ENCODE data around the gene CYP2D6. TPM values are rescaled to one million over a fixed set of nuclear protein-coding genes. Genes with fewer than 3 reads are reported as not detected.

Gene CYP2D6
- total and polyA plus RNA-seq, 2 of the 8 experiments (the other 6 are each of a cell fraction or from before 2014, with no cell fraction given): 0.93 to 1.7 TPM

- Histone ChIP-seq H3K23me2 (ENCODE audit: low read depth, low read length) (peaks cover 2% of the 10 kb centered on the region; the same call in 1 of the 2 replicates), H2BK15ac (ENCODE audit: low read length) (no peak overlapping the region), H2BK12ac (ENCODE audit: low read depth, low read length) (no peak overlapping the region), H4K5ac (ENCODE audit: insufficient read length, low read depth, low read length) (no peak overlapping the region), H3K27me3 (replicated peaks in 1 of 4; ENCODE audit: control insufficient read depth in 3 of 4, extremely low read depth in 1 of 4, insufficient read depth in 3 of 4, low read length in 3 of 4) (0 out of 7 replicates have a peak, but pooled peaks cover 0 to 2% (median 0%) of the 10 kb centered on the region in 4 experiments), H2BK20ac (ENCODE audit: low read length) (no peak overlapping the region), H2AFZ (ENCODE audit: low read length) (peak overlapping the region; percentile 67), H4K8ac (ENCODE audit: extremely low read depth, insufficient read depth, low read length) (no peak overlapping the region), H3K4me1 (replicated peaks in 1 of 4; ENCODE audit: control insufficient read depth in 3 of 4, insufficient read depth in 4 of 4, low read length in 3 of 4) (peaks cover 0 to 5% (median 1%) of the 10 kb centered on the region in 4 experiments; a peak in 2 of 7 replicates), H2BK120ac (replicated peaks; ENCODE audit: low read depth, low read length) (no peak overlapping the region), H3K27ac (ENCODE audit: low read depth, low read length) (no peak overlapping the region), H2AK5ac (ENCODE audit: low read depth, low read length) (no peak overlapping the region), H3K9me3 (ENCODE audit: insufficient read depth in 2 of 2, low read depth in 1 of 2, low read length in 1 of 2) (no peaks in the 10 kb centered on the region; a peak in 1 of 4 replicates), H3K4me2 (ENCODE audit: insufficient read depth in 1 of 2, low read depth in 2 of 2, low read length in 2 of 2) (peak overlapping the region; percentile 51 to 77), H4K20me1 (replicated peaks in 1 of 2; ENCODE audit: control insufficient read depth in 1 of 2, insufficient read depth in 2 of 2, low read length in 2 of 2) (peaks cover 0 to 4% of the 10 kb centered on the region in 2 experiments), H3K23ac (ENCODE audit: insufficient read length) (no peak overlapping the region), H3K9ac (replicated peaks in 1 of 4; ENCODE audit: extremely low read depth in 1 of 4, low read depth in 3 of 4, low read length in 3 of 4) (peak overlapping the region in 1 of 4 experiments; percentile 26; a peak in 2 of 7 replicates), H3K36me3 (ENCODE audit: control insufficient read depth in 2 of 4, insufficient read depth in 4 of 4, low read length in 3 of 4) (peaks cover 0 to 9% (median 8%) of the 10 kb centered on the region in 4 experiments), H3K79me1 (ENCODE audit: low read depth, low read length) (peaks cover 4% of the 10 kb centered on the region; the same call in 1 of the 2 replicates), H3K18ac (ENCODE audit: extremely low read depth, low read length) (no peak overlapping the region), H4K91ac (replicated peaks; ENCODE audit: insufficient read length, low read length) (no peak overlapping the region), H3K14ac (ENCODE audit: insufficient read length) (no peak overlapping the region), H3K56ac (replicated peaks; ENCODE audit: insufficient read length, low read depth, low read length) (no peak overlapping the region), H3K4ac (replicated peaks; ENCODE audit: insufficient read length, low read depth, low read length) (no peak overlapping the region), H3K79me2 (ENCODE audit: control insufficient read depth in 1 of 2, insufficient read depth in 2 of 2, low read length in 2 of 2) (peaks cover 7 to 17% of the 10 kb centered on the region in 2 experiments; a peak in 3 of 4 replicates), H3K4me3 (ENCODE audit: extremely low read depth in 1 of 4, insufficient read depth in 2 of 4, low read depth in 3 of 4, low read length in 4 of 4) (peak overlapping the region; percentile 18 to 93 (median 60); a peak in 7 of 8 replicates), H2BK5ac (ENCODE audit: low read depth, low read length) (no peak overlapping the region)
- DNase-seq (ENCODE audit: low read depth in 1 of 2, low spot score in 2 of 2) (no peak), FAIRE-seq (no peak)
- 55% methylated on average over 7 of the region's 7 CpGs; no CpG with 5 or more reads in 1 of the 2 experiments for WGBS, 2 experiments (ENCODE audit: extremely low coverage in 1 of 2, insufficient coverage in 1 of 2, insufficient read length in 1 of 2, insufficient replicate concordance in 2 of 2, low coverage in 1 of 2, low lambda C conversion rate in 2 of 2, missing lambda C conversion rate in 1 of 2)
- ChIA-PET CTCF (ENCODE audit: partially characterized antibody) (interaction anchor here (0.8 to 7.1 kb wide), 19 partner anchors 8 to 352 kb away, joined by 3 to 55 read pairs (median 4); partner anchors contain the start of gene SMDT1), POLR2A (ENCODE audit: partially characterized antibody) (interaction anchor here (0.6 to 6.2 kb wide), 11 partner anchors 10 to 208 kb away, joined by 3 to 94 read pairs (median 10); partner anchors contain the start of genes CENPM, NAGA, PHETA2 and SEPTIN3)
- TF ChIP-seq EP300 (IDR thresholded peaks at IDR 0.05; ENCODE audit: borderline replicate concordance in 1 of 2, low read depth in 2 of 2, low read length in 2 of 2): no peak
- TF ChIP-seq TBP (IDR thresholded peaks at IDR 0.05; ENCODE audit: low read depth, low read length): no peak
- no peak for TF ChIP-seq ASH2L (IDR thresholded peaks at IDR 0.05; ENCODE audit: low read length)
- TF ChIP-seq RNF2 (IDR thresholded peaks at IDR 0.05; ENCODE audit: borderline replicate concordance, low read depth, low read length, missing control alignments, poor library complexity, severe bottlenecking): no peak
- no peak for TF ChIP-seq EGR1 (IDR thresholded peaks at IDR 0.05; ENCODE audit: borderline replicate concordance, low read depth, low read length)
- no peak for TF ChIP-seq MAFK (IDR thresholded peaks at IDR 0.05; ENCODE audit: low read depth, low read length)
- peak; percentile 89; the same call in 1 of the 2 replicates for TF ChIP-seq KDM1A (IDR thresholded peaks at IDR 0.05; ENCODE audit: borderline replicate concordance, low read length)
- no peak for TF ChIP-seq CHD1 (IDR thresholded peaks at IDR 0.05; ENCODE audit: low read depth, low read length)
- no peak for TF ChIP-seq CREB1 (IDR thresholded peaks at IDR 0.05)
- TF ChIP-seq POLR2A (IDR thresholded peaks at IDR 0.05; ENCODE audit: control extremely low read depth in 1 of 2, low read depth in 2 of 2, low read length in 2 of 2): no peak
- TF ChIP-seq HDAC2 (IDR thresholded peaks at IDR 0.05; ENCODE audit: borderline replicate concordance in 1 of 2, low read depth in 2 of 2, low read length in 2 of 2): peak in 1 of 2 experiments; percentile 45; a peak in 1 of 4 replicates
- TF ChIP-seq SP4 (IDR thresholded peaks at IDR 0.05; ENCODE audit: low read length): no peak
Measured at GRCh38 chr22:42091455-42091782, 39.2 kb downstream of the CYP2D6 start.

All from H1 (cell line).